H1 (cell line): ENCODE measurements around the gene TDRD6. TPM values are rescaled to one million over a fixed set of nuclear protein-coding genes. Genes with fewer than 3 reads are reported as not detected.

Experiments used
- CTCF ChIA-PET: fragments of 300-600 bp; sonication (Branson Sonifier 250); formaldehyde crosslinking; loops from one replicate; lab custom pipeline; 2021; ENCODE audit not compliant: partially characterized antibody; lab: Charles Lee
- POLR2A ChIA-PET: fragments of 300-600 bp; sonication (Branson Sonifier 250); formaldehyde crosslinking; loops from one replicate; lab custom pipeline; 2021; ENCODE audit warnings: inconsistent platforms; ENCODE audit not compliant: partially characterized antibody; lab: Charles Lee
- DNase-seq, 2 experiments: peaks; one replicate each; pipeline versions ENCODE4 v3.0.0 to v3.0.0-alpha.2; 2010 to 2022; ENCODE audit warnings: low spot score in 2 of 2, low read depth in 1 of 2, mixed read lengths in 1 of 2
- FAIRE-seq: peaks from 2 replicates; lab custom pipeline; 2011; peaks lifted over from hg19 to GRCh38; lab: Jason Lieb, UNC
- H2AFZ ChIP-seq: 2 replicates; pipeline ENCODE4 v1.8.1; 2012; ENCODE audit warnings: low read length, inconsistent platforms
- H2AK5ac ChIP-seq: 2 replicates; pipeline ENCODE4 v1.6.1; 2013; ENCODE audit warnings: low read depth, low read length
- H2BK120ac ChIP-seq: replicated peaks from 2 replicates; pipeline ENCODE3; 2013; ENCODE audit warnings: low read depth, low read length, inconsistent platforms
- H2BK12ac ChIP-seq: 2 replicates; pipeline ENCODE4 v1.6.1; 2013; ENCODE audit warnings: low read depth, low read length
- H2BK15ac ChIP-seq: 2 replicates; pipeline ENCODE4 v1.6.1; 2013; ENCODE audit warnings: low read length
- H2BK20ac ChIP-seq: 2 replicates; pipeline ENCODE4 v1.6.1; 2013; ENCODE audit warnings: low read length
- H2BK5ac ChIP-seq: 2 replicates; pipeline ENCODE4 v1.6.1; 2013; ENCODE audit warnings: low read depth, low read length
- H3K14ac ChIP-seq: 2 replicates; pipeline ENCODE4 v1.6.1; 2013; ENCODE audit warnings: inconsistent platforms; ENCODE audit not compliant: insufficient read length
- H3K18ac ChIP-seq: 2 replicates; pipeline ENCODE4 v1.6.1; 2013; ENCODE audit warnings: low read length; ENCODE audit errors: extremely low read depth
- H3K23ac ChIP-seq: 2 replicates; pipeline ENCODE4 v1.6.1; 2013; ENCODE audit warnings: inconsistent platforms; ENCODE audit not compliant: insufficient read length
- H3K23me2 ChIP-seq: 2 replicates; pipeline ENCODE4 v1.6.1; 2013; ENCODE audit warnings: low read depth, low read length
- H3K27ac ChIP-seq: 2 replicates; pipeline ENCODE4 v1.6.1; 2011; ENCODE audit warnings: low read depth, low read length, inconsistent platforms
- H3K27me3 ChIP-seq, 4 experiments: replicated peaks in 1 of 4; 1 replicate in 1 of 4; 2 replicates in 3 of 4; pipeline versions ENCODE4 v1.6.1 to v1.8.1; 2011 to 2013; ENCODE audit warnings: low read length in 3 of 4, mild to moderate bottlenecking in 3 of 4, inconsistent platforms in 2 of 4, mixed read lengths in 2 of 4, moderate library complexity in 1 of 4; ENCODE audit not compliant: control insufficient read depth in 3 of 4, insufficient read depth in 3 of 4; ENCODE audit errors: extremely low read depth in 1 of 4
- H3K36me3 ChIP-seq, 4 experiments: 2 replicates each; pipeline versions ENCODE4 v1.6.1 to v1.8.1; 2011 to 2013; ENCODE audit warnings: mild to moderate bottlenecking in 4 of 4, low read length in 3 of 4, moderate library complexity in 2 of 4, control low read depth in 1 of 4, inconsistent platforms in 1 of 4; ENCODE audit not compliant: insufficient read depth in 4 of 4, control insufficient read depth in 2 of 4
- H3K4ac ChIP-seq: replicated peaks from 2 replicates; pipeline ENCODE3; 2013; ENCODE audit warnings: low read length, low read depth, mixed read lengths, inconsistent platforms; ENCODE audit not compliant: insufficient read length
- H3K4me1 ChIP-seq, 4 experiments: replicated peaks in 1 of 4; 1 replicate in 1 of 4; 2 replicates in 3 of 4; pipeline versions ENCODE4 v1.6.1 to v1.8.1; 2011 to 2013; ENCODE audit warnings: low read length in 3 of 4, inconsistent platforms in 2 of 4, mixed read lengths in 1 of 4; ENCODE audit not compliant: insufficient read depth in 4 of 4, control insufficient read depth in 3 of 4
- H3K4me2 ChIP-seq, 2 experiments: 2 replicates each; pipeline versions ENCODE4 v1.6.1 to v1.8.1; 2011 to 2013; ENCODE audit warnings: low read depth in 2 of 2, low read length in 2 of 2, control low read depth in 1 of 2, inconsistent platforms in 1 of 2, mild to moderate bottlenecking in 1 of 2; ENCODE audit not compliant: insufficient read depth in 1 of 2
- H3K4me3 ChIP-seq, 4 experiments: fragments of 200-600, 300-600 bp in 1 of 4; sonication (generic), shearing (Covaris generic), sonication (Bioruptor Twin) in 1 of 4; 2 replicates each; pipeline versions ENCODE4 v1.5.1 to v1.8.1; 2011 to 2016; ENCODE audit warnings: low read length in 4 of 4, low read depth in 3 of 4, control low read depth in 2 of 4, inconsistent platforms in 2 of 4, mild to moderate bottlenecking in 2 of 4, mixed read lengths in 1 of 4, moderate library complexity in 1 of 4; ENCODE audit not compliant: insufficient read depth in 2 of 4; ENCODE audit errors: extremely low read depth in 1 of 4
- H3K56ac ChIP-seq: replicated peaks from 2 replicates; pipeline ENCODE3; 2013; ENCODE audit warnings: low read depth, mild to moderate bottlenecking, mixed read lengths, low read length, inconsistent platforms; ENCODE audit not compliant: insufficient read length
- H3K79me1 ChIP-seq: 2 replicates; pipeline ENCODE4 v1.6.1; 2013; ENCODE audit warnings: low read depth, low read length, control low read depth
- H3K79me2 ChIP-seq, 2 experiments: 2 replicates each; pipeline versions ENCODE4 v1.6.1 to v1.8.1; 2012 to 2013; ENCODE audit warnings: low read length in 2 of 2, mild to moderate bottlenecking in 2 of 2, inconsistent platforms in 1 of 2; ENCODE audit not compliant: insufficient read depth in 2 of 2, control insufficient read depth in 1 of 2
- H3K9ac ChIP-seq, 4 experiments: replicated peaks in 1 of 4; 1 replicate in 1 of 4; 2 replicates in 3 of 4; pipeline versions ENCODE4 v1.6.1 to v1.8.1; 2011 to 2013; ENCODE audit warnings: low read depth in 3 of 4, low read length in 3 of 4, control low read depth in 2 of 4, mild to moderate bottlenecking in 2 of 4, moderate library complexity in 2 of 4, inconsistent platforms in 1 of 4; ENCODE audit errors: extremely low read depth in 1 of 4
- H3K9me3 ChIP-seq, 2 experiments: 2 replicates each; pipeline versions ENCODE4 v1.6.1 to v1.8.1; 2012 to 2013; ENCODE audit warnings: mild to moderate bottlenecking in 2 of 2, moderate library complexity in 2 of 2, control low read depth in 1 of 2, inconsistent platforms in 1 of 2, low read depth in 1 of 2, low read length in 1 of 2, mixed read lengths in 1 of 2; ENCODE audit not compliant: insufficient read depth in 2 of 2
- H4K20me1 ChIP-seq, 2 experiments: replicated peaks in 1 of 2; 2 replicates each; pipeline versions ENCODE3 to v1.8.1; 2011 to 2013; ENCODE audit warnings: inconsistent platforms in 2 of 2, low read length in 2 of 2, mild to moderate bottlenecking in 1 of 2; ENCODE audit not compliant: insufficient read depth in 2 of 2, control insufficient read depth in 1 of 2
- H4K5ac ChIP-seq: 2 replicates; pipeline ENCODE4 v1.6.1; 2013; ENCODE audit warnings: low read length, low read depth, mixed read lengths, inconsistent platforms; ENCODE audit not compliant: insufficient read length
- H4K8ac ChIP-seq: 2 replicates; pipeline ENCODE4 v1.8.0; 2013; ENCODE audit warnings: mild to moderate bottlenecking, moderate library complexity, low read length, inconsistent platforms; ENCODE audit not compliant: insufficient read depth; ENCODE audit errors: extremely low read depth
- H4K91ac ChIP-seq: replicated peaks from 2 replicates; pipeline ENCODE3; 2013; ENCODE audit warnings: low read length, mixed read lengths, inconsistent platforms; ENCODE audit not compliant: insufficient read length
- BACH1 ChIP-seq: IDR thresholded peaks from 2 replicates; pipeline ENCODE4 v1.6.1; 2012; ENCODE audit warnings: low read length, improper control_type of control experiment
- SP1 ChIP-seq: IDR thresholded peaks from 2 replicates; pipeline ENCODE4 v1.6.1; 2011; ENCODE audit warnings: low read depth, low read length
- WGBS, 2 experiments: shearing (Covaris generic) in 1 of 2; methylation state at CpG; one replicate each; pipeline versions ENCODE4 v1.1.6 to v1.1.7; 2013 to 2015; ENCODE audit warnings: low lambda C conversion rate in 2 of 2, mixed read lengths in 2 of 2, inconsistent platforms in 1 of 2, low coverage in 1 of 2, missing lambda C conversion rate in 1 of 2; ENCODE audit not compliant: insufficient replicate concordance in 2 of 2, insufficient coverage in 1 of 2, insufficient read length in 1 of 2; ENCODE audit errors: extremely low coverage in 1 of 2, missing lambda C conversion rate in 1 of 2; 5-methylcytosine and 5-hydroxymethylcytosine counted together
- polyA plus RNA-seq, 7 experiments: library from polyadenylated mRNA; depleted of rRNA in 3 of 7; stranded (reverse) in 5 of 7; unstranded in 2 of 7; fragments of >200 nt in 5 of 7; fragments of 200-250 nt in 2 of 7; gene quantifications; 1 replicate in 5 of 7; 2 replicates in 1 of 7; 4 replicates in 1 of 7; pipeline versions ENCODE4 v1.2.1 to v1.2.3, GENCODE V29; 2011 to 2013; ENCODE audit warnings: missing spikeins in 2 of 7, mixed read lengths in 2 of 7
- total RNA-seq: library from RNA; stranded (reverse); fragmentation: NEBNext Ultra II Directional; extraction: Animal tissue kit (Norgen Biotek cat#: 25700); gene quantifications from 2 replicates; pipeline ENCODE4 v1.2.1, GENCODE V29; 2021

Gene TDRD6
- total and polyA plus RNA-seq, 2 of the 8 experiments (the other 6 are each of a cell fraction or from before 2014, with no cell fraction given), result 0.06 to 0.19 TPM

DNA sequence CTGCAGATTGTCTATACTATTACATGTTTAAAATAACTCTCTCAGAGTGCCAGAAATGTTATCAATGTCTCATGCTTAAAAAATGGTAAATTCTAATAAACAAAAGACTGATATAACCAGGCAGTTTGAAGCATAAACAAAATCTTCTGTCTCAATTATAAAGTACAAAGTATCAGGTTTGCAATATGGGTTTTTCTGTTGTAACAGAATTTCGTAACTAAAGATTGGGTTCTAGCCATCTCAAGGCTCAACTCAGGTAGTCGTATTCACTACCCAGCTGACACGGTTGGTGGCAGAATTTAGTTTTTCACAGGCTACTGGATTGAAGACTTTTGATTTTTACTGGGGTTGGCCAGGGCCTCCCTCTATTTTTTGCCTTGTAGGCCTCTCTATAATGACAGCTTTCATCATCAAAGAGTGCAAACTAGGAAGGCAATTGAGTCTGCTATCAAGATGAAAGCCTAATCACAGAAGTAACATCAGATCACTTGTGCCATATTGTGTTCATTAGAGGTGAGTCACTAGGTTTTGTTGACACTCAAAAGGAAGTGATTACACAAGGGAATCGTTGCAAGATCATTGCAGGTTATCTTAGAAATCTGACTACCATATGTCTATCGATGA, 38.7 kb upstream of the TDRD6 start:
- no peak for FAIRE-seq
- Histone ChIP-seq H4K91ac (no peak overlapping the region), H3K79me1 (no peaks in the 10 kb centered on the region), H2BK120ac (no peak overlapping the region), H2BK20ac (no peak overlapping the region), H3K36me3 (no peaks in the 10 kb centered on the region), H3K9me3 (no peaks in the 10 kb centered on the region), H3K4me3 (no peak overlapping the region), H3K56ac (no peak overlapping the region), H3K9ac (no peak overlapping the region), H3K18ac (no peak overlapping the region), H4K8ac (no peak overlapping the region), H3K4ac (no peak overlapping the region), H2AFZ (no peak overlapping the region), H2BK15ac (no peak overlapping the region), H3K27me3 (peaks cover 0 to 5% (median 2%) of the 10 kb centered on the region in 4 experiments; a peak in 3 of 7 replicates), H3K27ac (no peak overlapping the region), H3K14ac (no peak overlapping the region), H3K4me1 (peaks cover 0 to 4% (median 2%) of the 10 kb centered on the region in 4 experiments; a peak in 2 of 7 replicates), H4K5ac (no peak overlapping the region), H3K23me2 (peaks cover 6% of the 10 kb centered on the region), H3K79me2 (peaks cover 0 to 3% of the 10 kb centered on the region in 2 experiments; a peak in 1 of 4 replicates), H4K20me1 (peaks cover 0 to 2% of the 10 kb centered on the region in 2 experiments), H2AK5ac (no peak overlapping the region), H3K4me2 (no peak overlapping the region), H2BK12ac (no peak overlapping the region), H2BK5ac (no peak overlapping the region), H3K23ac (no peak overlapping the region)
- POLR2A ChIA-PET, result no interaction called here
- no peak for DNase-seq
- WGBS, 2 experiments, result 78% methylated on average over 5 of the region's 5 CpGs; no CpG with 5 or more reads in 1 of the 2 experiments
- CTCF ChIA-PET, result interaction anchor here (0.6 kb wide), 1 partner anchor 454 kb away, joined by 4 read pairs; no protein-coding TSS in a partner anchor
- no peak for TF ChIP-seq SP1
- no peak for TF ChIP-seq BACH1
